Trophoblast cell (in vitro differentiated cells and primary cell): ENCODE measurements around the gene ZNF18.

Experiments
- DNase-seq, 2 donors: peaks; one replicate each; pipeline ENCODE4 v3.0.0-alpha.2; 2016
- H2AFZ ChIP-seq: 2 replicates; pipeline ENCODE4 v1.6.1; 2013; ENCODE audit warnings: low read length, moderate library complexity, mild to moderate bottlenecking; ENCODE audit not compliant: insufficient read depth, poor library complexity
- H2AK5ac ChIP-seq: 2 replicates; pipeline ENCODE4 v1.6.1; 2013; ENCODE audit warnings: mild to moderate bottlenecking, low read length
- H2BK120ac ChIP-seq: 2 replicates; pipeline ENCODE4 v1.6.1; 2013; ENCODE audit warnings: low read length, mild to moderate bottlenecking, moderate library complexity; ENCODE audit not compliant: insufficient read depth, poor library complexity
- H2BK12ac ChIP-seq: 2 replicates; pipeline ENCODE4 v1.6.1; 2013; ENCODE audit warnings: mild to moderate bottlenecking, low read length, moderate library complexity
- H2BK5ac ChIP-seq: 2 replicates; pipeline ENCODE4 v1.6.1; 2013; ENCODE audit warnings: low read length, low read depth, moderate library complexity, mild to moderate bottlenecking; ENCODE audit not compliant: poor library complexity
- H3K14ac ChIP-seq: 2 replicates; pipeline ENCODE4 v1.6.1; 2013; ENCODE audit warnings: mild to moderate bottlenecking, low read length
- H3K18ac ChIP-seq: 2 replicates; pipeline ENCODE4 v1.6.1; 2013; ENCODE audit warnings: mild to moderate bottlenecking, low read length
- H3K23ac ChIP-seq: 2 replicates; pipeline ENCODE4 v1.6.1; 2013; ENCODE audit warnings: low read length
- H3K27ac ChIP-seq: 2 replicates; pipeline ENCODE4 v1.5.1; 2013; ENCODE audit warnings: low read depth, mild to moderate bottlenecking, inconsistent platforms, low read length, moderate library complexity
- H3K27me3 ChIP-seq: 2 replicates; pipeline ENCODE4 v1.6.1; 2013; ENCODE audit warnings: inconsistent platforms, mild to moderate bottlenecking, low read length, moderate library complexity; ENCODE audit not compliant: insufficient read depth
- H3K36me3 ChIP-seq, 2 experiments: 1 replicate in 1 of 2; 2 replicates in 1 of 2; pipeline ENCODE4 v1.6.1; 2013; ENCODE audit warnings: low read length in 2 of 2, mild to moderate bottlenecking in 2 of 2, moderate library complexity in 1 of 2; ENCODE audit not compliant: insufficient read depth in 2 of 2, control insufficient read depth in 1 of 2
- H3K4ac ChIP-seq: 2 replicates; pipeline ENCODE4 v1.6.1; 2013; ENCODE audit warnings: low read depth, mild to moderate bottlenecking, low read length, moderate library complexity
- H3K4me1 ChIP-seq, 2 experiments: 1 replicate in 1 of 2; 2 replicates in 1 of 2; pipeline ENCODE4 v1.6.1; 2013; ENCODE audit warnings: low read length in 2 of 2, mild to moderate bottlenecking in 2 of 2, moderate library complexity in 1 of 2; ENCODE audit not compliant: insufficient read depth in 2 of 2, control insufficient read depth in 1 of 2
- H3K4me2 ChIP-seq: 2 replicates; pipeline ENCODE4 v1.6.1; 2013; ENCODE audit warnings: inconsistent platforms, mild to moderate bottlenecking, low read length, moderate library complexity
- H3K4me3 ChIP-seq: 2 replicates; pipeline ENCODE4 v1.5.1; 2013; ENCODE audit warnings: mild to moderate bottlenecking, low read depth, low read length, inconsistent platforms
- H3K79me1 ChIP-seq: one replicate; pipeline ENCODE4 v1.6.1; 2013; ENCODE audit warnings: low read length
- H3K79me2 ChIP-seq: 2 replicates; pipeline ENCODE4 v1.6.1; 2013; ENCODE audit warnings: low read length, mild to moderate bottlenecking; ENCODE audit not compliant: control insufficient read depth, insufficient read depth, poor library complexity
- H3K9ac ChIP-seq: 2 replicates; pipeline ENCODE4 v1.6.1; 2013; ENCODE audit warnings: mild to moderate bottlenecking, low read length
- H3K9me3 ChIP-seq: 2 replicates; pipeline ENCODE4 v1.6.1; 2013; ENCODE audit warnings: low read depth, mild to moderate bottlenecking, control low read depth, inconsistent platforms, low read length; ENCODE audit not compliant: insufficient read depth
- H4K12ac ChIP-seq: 2 replicates; pipeline ENCODE4 v1.6.1; 2013; ENCODE audit warnings: low read depth, mild to moderate bottlenecking, low read length, moderate library complexity
- H4K8ac ChIP-seq: 2 replicates; pipeline ENCODE4 v1.6.1; 2013; ENCODE audit warnings: low read depth, mild to moderate bottlenecking, low read length, moderate library complexity
- H4K91ac ChIP-seq: one replicate; pipeline ENCODE4 v1.6.1; 2013; ENCODE audit warnings: low read depth, mild to moderate bottlenecking, low read length, moderate library complexity
- WGBS: extraction: QIAGEN DNeasy Blood & Tissue Kit; methylation state at CpG from one replicate; pipeline ENCODE4 v1.1.7; 2013; ENCODE audit warnings: missing lambda C conversion rate; ENCODE audit not compliant: insufficient read length, insufficient coverage; ENCODE audit errors: extremely low coverage; 5-methylcytosine and 5-hydroxymethylcytosine counted together

Gene ZNF18

GRCh38 chr17:12028611-12029010, 31.3 kb upstream of the ZNF18 start:
- Histone ChIP-seq H2BK5ac (no peak overlapping the region), H4K8ac (no peak overlapping the region), H3K4me1 (peaks cover 0 to under 1% of the 10 kb centered on the region in 2 experiments)

DNA sequence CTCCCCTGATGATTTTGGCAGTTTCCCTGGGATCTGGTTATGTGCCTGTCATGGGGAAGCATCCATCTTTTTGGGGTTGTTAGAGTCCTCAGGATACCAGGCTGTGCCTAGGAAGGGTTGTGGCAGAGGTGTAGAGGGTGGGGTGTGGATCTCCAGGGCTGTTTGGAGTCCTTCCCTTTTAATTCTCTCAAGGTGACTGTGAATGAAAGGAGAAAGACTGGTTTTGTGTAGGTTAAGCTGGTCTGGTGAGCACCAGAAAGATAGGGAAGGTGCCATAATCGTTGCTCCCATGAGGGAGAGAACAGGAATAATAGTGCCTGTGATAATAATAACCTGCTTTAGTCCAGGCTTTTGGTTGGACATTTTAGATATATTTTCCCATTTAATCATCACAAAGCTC, 30.4 kb upstream of the ZNF18 start:
- H2BK5ac ChIP-seq, result no peak overlapping the region
- peaks cover 10% of the 10 kb centered on the region for H3K79me2 ChIP-seq
- H3K27ac ChIP-seq, result no peak overlapping the region
- H3K36me3 ChIP-seq, result peaks cover 0 to 2% of the 10 kb centered on the region in 2 experiments
- H2BK120ac ChIP-seq, result no peak overlapping the region
- H3K4me2 ChIP-seq, result no peak overlapping the region
- H2AK5ac ChIP-seq, result no peak overlapping the region
- H3K79me1 ChIP-seq, result no peaks in the 10 kb centered on the region
- no peak overlapping the region for H3K23ac ChIP-seq
- DNase-seq, result no peak
- no CpG with 5 or more reads among the region's 1 CpG for WGBS
- no peaks in the 10 kb centered on the region for H3K9me3 ChIP-seq
- H4K91ac ChIP-seq, result no peak overlapping the region
- H3K4me1 ChIP-seq, result peaks cover 0 to 3% of the 10 kb centered on the region in 2 experiments
- H4K12ac ChIP-seq, result no peak overlapping the region
- H2BK12ac ChIP-seq, result no peak overlapping the region
- no peak overlapping the region for H3K18ac ChIP-seq
- no peak overlapping the region for H3K14ac ChIP-seq
- H4K8ac ChIP-seq, result no peak overlapping the region
- no peak overlapping the region for H3K4me3 ChIP-seq
- no peaks in the 10 kb centered on the region for H3K27me3 ChIP-seq
- H3K4ac ChIP-seq, result peak overlapping the region; percentile 2
- no peak overlapping the region for H2AFZ ChIP-seq
- H3K9ac ChIP-seq, result no peak overlapping the region

More at GRCh38 chr17:12028611-12029010, 31.3 kb upstream of the ZNF18 start:
- Histone ChIP-seq H3K4me3 (no peak overlapping the region), H4K91ac (no peak overlapping the region), H3K9me3 (no peaks in the 10 kb centered on the region), H2BK120ac (no peak overlapping the region), H3K4me2 (no peak overlapping the region), H3K79me1 (no peaks in the 10 kb centered on the region), H3K4ac (no peak overlapping the region), H4K12ac (no peak overlapping the region), H2AFZ (no peak overlapping the region), H3K23ac (no peak overlapping the region), H3K9ac (no peak overlapping the region), H3K18ac (no peak overlapping the region), H3K27me3 (no peaks in the 10 kb centered on the region), H2AK5ac (no peak overlapping the region), H2BK12ac (no peak overlapping the region), H3K79me2 (peaks cover 9% of the 10 kb centered on the region), H3K14ac (no peak overlapping the region), H3K36me3 (peaks cover 0 to 1% of the 10 kb centered on the region in 2 experiments), H3K27ac (no peak overlapping the region)
- DNase-seq, result no peak
- WGBS, result no CpG with 5 or more reads among the region's 2 CpGs

DNA sequence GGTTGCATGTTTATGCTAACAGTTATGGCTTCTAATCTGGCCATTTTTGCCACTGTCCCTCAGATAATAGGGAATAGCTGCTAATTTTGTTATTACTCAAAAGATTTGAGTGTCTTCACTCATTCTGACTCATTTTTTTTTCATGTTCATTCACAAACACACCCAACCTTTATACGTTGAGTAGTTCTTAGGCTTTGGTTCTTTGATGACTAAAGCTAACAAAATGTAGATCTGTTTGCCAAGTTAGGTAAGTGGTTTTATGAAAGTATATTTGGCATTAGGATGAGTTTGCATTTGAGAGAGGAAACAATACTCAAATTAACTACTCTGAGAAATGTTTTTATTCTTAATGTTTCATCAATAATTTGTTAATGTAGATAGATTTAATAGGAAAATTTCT, 27.1 kb upstream of the ZNF18 start:
- Histone ChIP-seq H4K8ac (no peak overlapping the region), H3K4ac (no peak overlapping the region), H3K4me1 (peaks cover 0 to 5% of the 10 kb centered on the region in 2 experiments), H3K36me3 (peaks cover 0 to 2% of the 10 kb centered on the region in 2 experiments), H3K27me3 (no peaks in the 10 kb centered on the region), H2AK5ac (no peak overlapping the region), H3K9me3 (no peaks in the 10 kb centered on the region), H3K4me3 (no peak overlapping the region), H2BK120ac (no peak overlapping the region), H3K79me1 (peaks cover 4% of the 10 kb centered on the region), H3K9ac (no peak overlapping the region), H3K14ac (no peak overlapping the region), H2BK12ac (no peak overlapping the region), H3K18ac (no peak overlapping the region), H2BK5ac (no peak overlapping the region), H3K27ac (no peak overlapping the region), H4K12ac (no peak overlapping the region), H2AFZ (no peak overlapping the region), H3K23ac (no peak overlapping the region), H4K91ac (no peak overlapping the region), H3K4me2 (no peak overlapping the region), H3K79me2 (peaks cover 13% of the 10 kb centered on the region)
- WGBS, result no CpG with 5 or more reads among the region's 1 CpG
- DNase-seq, result peak in 1 of 2 donors; percentile 51

- Histone ChIP-seq H2BK12ac (no peak overlapping the region), H2AK5ac (no peak overlapping the region), H3K36me3 (peaks cover 0 to 2% of the 10 kb centered on the region in 2 experiments), H3K18ac (no peak overlapping the region), H4K8ac (no peak overlapping the region), H3K9me3 (no peaks in the 10 kb centered on the region), H4K91ac (no peak overlapping the region), H3K4me2 (no peak overlapping the region), H3K9ac (no peak overlapping the region), H2AFZ (no peak overlapping the region), H3K27me3 (no peaks in the 10 kb centered on the region), H2BK120ac (no peak overlapping the region), H3K79me2 (peaks cover 12% of the 10 kb centered on the region), H2BK5ac (no peak overlapping the region), H3K4me3 (no peak overlapping the region), H3K4ac (peak overlapping the region; percentile 86), H3K27ac (no peak overlapping the region), H3K23ac (no peak overlapping the region), H3K14ac (no peak overlapping the region), H4K12ac (no peak overlapping the region), H3K4me1 (peaks cover 0 to 5% of the 10 kb centered on the region in 2 experiments), H3K79me1 (peaks cover 4% of the 10 kb centered on the region)
- DNase-seq, result no peak
- no CpG with 5 or more reads among the region's 2 CpGs for WGBS
Measured at GRCh38 chr17:12022310-12022709, 25.0 kb upstream of the ZNF18 start.
